Transverse colon (tissue), 4 donors: Measurements from ENCODE around the gene BAX. TPM values are rescaled to one million over a fixed set of nuclear protein-coding genes. Genes with fewer than 3 reads are reported as not detected.

Experiments used
- DNase-seq: peaks from one replicate; pipeline ENCODE4 v3.0.0-alpha.2; 2019
- H3K27ac ChIP-seq, 4 donors: fragments of 200-600 bp; sonication (generic); 2 replicates each; pipeline ENCODE4 v1.5.1; 2016 to 2018; ENCODE audit warnings: inconsistent platforms in 4 of 4
- H3K27me3 ChIP-seq: fragments of 200-600 bp; sonication (generic); 2 replicates; pipeline ENCODE4 v1.5.1; 2017; ENCODE audit warnings: inconsistent platforms
- H3K36me3 ChIP-seq, 4 donors: fragments of 200-600 bp; sonication (generic); 2 replicates each; pipeline ENCODE4 v1.5.1; 2017 to 2019; ENCODE audit warnings: inconsistent platforms in 4 of 4
- H3K4me1 ChIP-seq, 4 donors: fragments of 200-600 bp; sonication (generic); 2 replicates each; pipeline ENCODE4 v1.5.1; 2017 to 2020; ENCODE audit warnings: inconsistent platforms in 4 of 4
- H3K4me3 ChIP-seq, 4 donors: fragments of 200-600 bp; sonication (generic); 1 replicate in 1 of 4; 2 replicates in 3 of 4; pipeline versions ENCODE4 v1.5.1 to v1.6.1; 2017 to 2019; ENCODE audit warnings: inconsistent platforms in 4 of 4
- H3K9me3 ChIP-seq, 2 donors: fragments of 200-600 bp; sonication (generic); 2 replicates each; pipeline ENCODE4 v1.5.1; 2017 to 2019; ENCODE audit warnings: inconsistent platforms in 2 of 2
- EP300 ChIP-seq: sonication (generic); formaldehyde crosslinking; IDR thresholded peaks from one replicate; pipeline ENCODE4 v1.6.1; 2017; ENCODE audit warnings: antibody characterized with exemption, low read depth
- POLR2A ChIP-seq: fragments of 450-650 bp; IDR thresholded peaks from one replicate; pipeline ENCODE4 v1.6.1; 2016; ENCODE audit warnings: antibody characterized with exemption, mild to moderate bottlenecking, moderate library complexity
- POLR2AphosphoS5 ChIP-seq, 3 donors: sonication (generic); formaldehyde crosslinking; IDR thresholded peaks; one replicate each; pipeline ENCODE4 v1.6.1; 2016; ENCODE audit warnings: antibody characterized with exemption in 3 of 3
- WGBS, 2 donors: methylation state at CpG; one replicate each; pipeline ENCODE4 v1.1.5; 2018; ENCODE audit warnings: low coverage in 1 of 2; 5-methylcytosine and 5-hydroxymethylcytosine counted together
- in situ Hi-C, 4 donors: fragments of 200-750 bp; cut with MboI; loops; one replicate each; pipeline versions ENCODE4 v1.15.0 to v1.15.1; 2017; ENCODE audit warnings: low sequenced_read_pairs in 3 of 4, low pct_ligation_motif_present in 1 of 4, low pct_unique_long_range_greater_than_20kb in 1 of 4
- intact Hi-C: fragments of 100-400 bp; cut with DNase I; formaldehyde crosslinking; loops from one replicate; pipeline ENCODE4 v1.15.1; 2023; ENCODE audit warnings: low total_unique reads
- total RNA-seq, 4 donors: library from RNA; depleted of rRNA; stranded (reverse); fragments of >200 nt; gene quantifications; one replicate each; pipeline ENCODE4 v1.1.0, GENCODE V29; 2016
- TF ChIP-seq, protein P1 (sequence below), 5 experiments: fragments of 200-600 bp in 3 of 5; fragments of 450-650 bp in 2 of 5; sonication (generic) in 3 of 5; IDR thresholded peaks; 1 replicate in 2 of 5; 2 replicates in 3 of 5; pipeline ENCODE4 v1.5.1; 2016 to 2017; ENCODE audit warnings: antibody characterized with exemption in 5 of 5, inconsistent platforms in 3 of 5, mild to moderate bottlenecking in 2 of 5, moderate library complexity in 1 of 5

The BAX gene
- total RNA-seq, 4 donors from 2014 or later, result 74.5 to 152 (median 112) TPM

DNA sequence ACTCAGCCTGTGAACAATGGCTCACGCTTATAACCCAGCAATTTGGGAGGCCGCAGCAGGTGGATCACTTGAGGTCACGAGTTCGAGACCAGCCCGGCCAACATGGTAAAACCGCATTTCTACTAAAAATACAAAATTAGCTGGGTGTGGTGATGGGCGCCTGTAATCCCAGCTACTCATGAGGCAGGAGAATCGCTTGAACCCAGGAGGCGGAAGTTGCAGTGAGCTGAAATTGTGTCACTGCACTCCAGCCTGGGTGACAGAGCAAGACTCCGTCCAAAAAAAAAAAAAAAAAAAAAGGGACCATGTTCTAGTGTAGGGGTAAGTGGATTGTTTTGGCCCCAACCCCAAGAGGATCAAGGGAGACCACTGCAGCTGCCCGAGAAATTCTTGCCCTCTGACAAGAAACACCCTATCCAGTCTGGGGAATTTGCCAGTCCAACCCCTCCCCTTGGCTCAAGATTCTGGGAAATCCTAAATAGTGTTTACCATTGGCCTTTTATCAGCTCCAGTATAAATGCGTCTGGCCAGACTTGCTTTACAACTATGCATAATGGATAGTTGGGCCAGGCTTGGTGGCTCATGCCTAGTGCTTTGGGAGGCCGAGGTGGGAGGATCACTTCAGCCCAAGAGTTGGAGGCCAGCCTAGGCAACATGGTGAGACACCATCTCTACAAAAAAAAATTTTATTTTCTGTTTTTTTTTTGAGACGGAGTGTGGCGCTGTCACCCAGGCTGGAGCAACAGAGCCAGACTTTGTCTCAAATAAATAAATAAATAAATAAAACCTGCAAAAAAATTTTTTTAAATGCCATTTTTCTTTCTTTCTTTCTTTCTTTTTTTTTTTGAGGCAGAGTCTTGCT, 26.3 kb upstream of the BAX start:
- Histone ChIP-seq H3K4me1 (peaks cover 0 to 12% (median 4%) of the 10 kb centered on the region in 4 donors), H3K36me3 (no peaks in the 10 kb centered on the region), H3K9me3 (no peaks in the 10 kb centered on the region), H3K27ac (no peak overlapping the region), H3K27me3 (peaks cover 14% of the 10 kb centered on the region), H3K4me3 (no peak overlapping the region)
- no peak for DNase-seq
- WGBS, 2 donors, result 47 to 59% methylated on average over 11 to 15 of the region's 15 CpGs
- intact Hi-C loops, result no loop called here
- in situ Hi-C loops, result no loop called here
- TF ChIP-seq POLR2A (no peak), EP300 (no peak), POLR2AphosphoS5 (IDR thresholded peaks at IDR 0.05) (no peak)
- TF ChIP-seq, protein P1, sequence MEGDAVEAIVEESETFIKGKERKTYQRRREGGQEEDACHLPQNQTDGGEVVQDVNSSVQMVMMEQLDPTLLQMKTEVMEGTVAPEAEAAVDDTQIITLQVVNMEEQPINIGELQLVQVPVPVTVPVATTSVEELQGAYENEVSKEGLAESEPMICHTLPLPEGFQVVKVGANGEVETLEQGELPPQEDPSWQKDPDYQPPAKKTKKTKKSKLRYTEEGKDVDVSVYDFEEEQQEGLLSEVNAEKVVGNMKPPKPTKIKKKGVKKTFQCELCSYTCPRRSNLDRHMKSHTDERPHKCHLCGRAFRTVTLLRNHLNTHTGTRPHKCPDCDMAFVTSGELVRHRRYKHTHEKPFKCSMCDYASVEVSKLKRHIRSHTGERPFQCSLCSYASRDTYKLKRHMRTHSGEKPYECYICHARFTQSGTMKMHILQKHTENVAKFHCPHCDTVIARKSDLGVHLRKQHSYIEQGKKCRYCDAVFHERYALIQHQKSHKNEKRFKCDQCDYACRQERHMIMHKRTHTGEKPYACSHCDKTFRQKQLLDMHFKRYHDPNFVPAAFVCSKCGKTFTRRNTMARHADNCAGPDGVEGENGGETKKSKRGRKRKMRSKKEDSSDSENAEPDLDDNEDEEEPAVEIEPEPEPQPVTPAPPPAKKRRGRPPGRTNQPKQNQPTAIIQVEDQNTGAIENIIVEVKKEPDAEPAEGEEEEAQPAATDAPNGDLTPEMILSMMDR (IDR thresholded peaks at IDR 0.05), result no peak

DNA sequence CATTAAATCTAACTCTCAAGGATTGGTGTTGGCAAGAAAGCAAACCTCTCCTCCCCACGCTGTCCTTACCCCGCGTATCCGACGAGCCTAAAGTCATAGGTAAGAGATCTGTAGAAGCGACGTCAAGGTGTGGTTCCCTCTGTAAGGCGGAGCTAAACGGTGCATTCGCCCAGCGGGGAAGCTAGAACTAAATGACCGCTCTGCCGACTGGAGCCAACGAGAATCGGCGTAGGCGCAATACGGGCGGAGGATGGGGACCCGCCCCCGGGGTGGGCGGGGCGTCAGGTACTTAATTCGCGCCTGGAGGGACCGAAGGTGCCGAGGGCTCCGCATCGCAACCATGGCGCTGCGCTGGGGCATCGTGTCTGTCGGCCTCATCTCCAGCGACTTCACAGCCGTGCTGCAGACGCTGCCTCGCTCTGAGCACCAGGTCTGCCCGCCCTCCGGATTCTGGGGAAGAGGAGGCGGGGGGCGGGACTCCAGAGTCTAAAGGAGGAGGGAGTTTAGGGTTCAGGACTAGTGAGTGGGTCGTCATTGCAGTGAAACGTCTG, 21.2 kb upstream of the BAX start, which contains the start of gene DHDH:
TSS of gene DHDH (plus strand) at position 318 of the 551 bp plus-strand sequence. CDS start at position 341, 23 bp downstream.
- Histone ChIP-seq H3K27me3 (peaks cover 14% of the 10 kb centered on the region), H3K4me1 (peaks cover 3 to 16% (median 6%) of the 10 kb centered on the region in 4 donors), H3K27ac (no peak within 1 kb of the TSS), H3K4me3 (peak within 1 kb of the TSS in 3 of 4 donors; percentile 17 to 55 (median 26)), H3K36me3 (no peaks in the 10 kb centered on the region), H3K9me3 (no peaks in the 10 kb centered on the region)
- in situ Hi-C loops, result no loop called here
- intact Hi-C loops, result no loop called here
- TF ChIP-seq, protein P1 (IDR thresholded peaks at IDR 0.05), result no peak
- TF ChIP-seq EP300, result no peak
- TF ChIP-seq POLR2AphosphoS5 (IDR thresholded peaks at IDR 0.05), result peak in 1 of 3 donors; percentile 24
- DNase-seq, result peak; percentile 91
- WGBS, 2 donors, result 0 to 1% methylated on average over 1 to 43 of the region's 43 CpGs

DNA sequence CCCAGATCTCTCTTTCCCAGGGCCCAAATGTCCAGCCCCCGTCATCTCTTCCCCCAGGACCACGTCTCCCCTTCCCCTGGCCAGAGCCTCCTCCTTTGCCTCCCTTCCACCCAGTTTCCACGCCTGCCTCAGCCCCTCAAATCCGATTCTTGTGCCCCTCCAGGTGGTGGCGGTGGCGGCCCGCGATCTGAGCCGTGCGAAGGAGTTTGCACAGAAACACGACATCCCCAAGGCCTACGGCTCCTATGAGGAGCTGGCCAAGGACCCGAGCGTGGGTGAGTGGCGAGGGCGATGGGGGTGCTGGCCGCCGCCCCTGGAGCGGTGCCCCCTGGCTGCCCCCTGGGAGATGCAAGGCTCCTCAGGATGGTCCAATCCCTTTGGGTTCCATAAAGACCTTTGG, 19.8 kb upstream of the BAX start:
- H3K36me3 ChIP-seq, result no peaks in the 10 kb centered on the region
- peaks cover 14% of the 10 kb centered on the region for H3K27me3 ChIP-seq
- intact Hi-C loops (no loop called here), in situ Hi-C loops (no loop called here)
- no peak overlapping the region for H3K27ac ChIP-seq
- H3K4me3 ChIP-seq, result no peak overlapping the region
- H3K4me1 ChIP-seq, result peaks cover 3 to 16% (median 6%) of the 10 kb centered on the region in 4 donors
- TF ChIP-seq POLR2A (no peak), EP300 (no peak), POLR2AphosphoS5 (IDR thresholded peaks at IDR 0.05) (no peak)
- TF ChIP-seq, protein P1 (IDR thresholded peaks at IDR 0.05), result no peak
- 85% methylated on average over 19 of the region's 19 CpGs; no CpG with 5 or more reads in 1 of the 2 donors for WGBS, 2 donors
- no peaks in the 10 kb centered on the region for H3K9me3 ChIP-seq
- DNase-seq, result no peak

GRCh38 chr19:48935864-48936263, 18.8 kb upstream of the BAX start:
- intact Hi-C loops (no loop called here), in situ Hi-C loops (no loop called here)
- Histone ChIP-seq H3K9me3 (no peaks in the 10 kb centered on the region), H3K27ac (no peak overlapping the region), H3K36me3 (no peaks in the 10 kb centered on the region), H3K4me3 (no peak overlapping the region), H3K27me3 (peaks cover 14% of the 10 kb centered on the region), H3K4me1 (peaks cover 3 to 16% (median 6%) of the 10 kb centered on the region in 4 donors)
- no peak for TF ChIP-seq POLR2AphosphoS5 (IDR thresholded peaks at IDR 0.05)
- TF ChIP-seq POLR2A, result no peak
- no peak for TF ChIP-seq EP300
- TF ChIP-seq, protein P1 (IDR thresholded peaks at IDR 0.05), result no peak
- WGBS, 2 donors, result 92% methylated on average over 4 to 25 of the region's 25 CpGs
- no peak for DNase-seq
